OCI-LY1 (cell line): ENCODE results near the gene KL.

Source experiments
- CTCF ChIP-seq: fragments of 200-600 bp; sonication (generic), shearing (Covaris generic); IDR thresholded peaks from 2 replicates; pipeline ENCODE4 v1.5.1; 2017; ENCODE audit warnings: mild to moderate bottlenecking, antibody characterized with exemption, low read length, moderate library complexity, mixed read lengths
- EZH2 ChIP-seq: fragments of 200-600 bp; sonication (generic), shearing (Covaris generic); IDR thresholded peaks from 2 replicates; pipeline ENCODE4 v1.8.0; 2017; ENCODE audit warnings: borderline replicate concordance, mixed run types, mild to moderate bottlenecking, antibody characterized with exemption, low read length, moderate library complexity, mixed read lengths

- TF ChIP-seq CTCF (peak; percentile 66), EZH2 (no peak)
Measured at GRCh38 chr13:33109801-33110200, 93.6 kb downstream of the KL start.
